ENCODE measurements around the gene WASHC3.

GRCh38 chr12:102093319-102093718 is 31.5 kb upstream of the WASHC3 start:
- TF ChIP-seq CTCF (IDR thresholded peaks at IDR 0.05) (no peak), POLR2A (IDR thresholded peaks at IDR 0.05) (no peak)
